SIG-M5 treated with dmso at 0.1 percent for 504 hours (cell line): ENCODE measurements around the gene DCAF11.

ENCODE experiments used
- DNase-seq: peaks from one replicate; lab custom pipeline; 2025; ENCODE audit not compliant: unreplicated experiment; lab: John Stamatoyannopoulos, UW

DCAF11 gene

DNA sequence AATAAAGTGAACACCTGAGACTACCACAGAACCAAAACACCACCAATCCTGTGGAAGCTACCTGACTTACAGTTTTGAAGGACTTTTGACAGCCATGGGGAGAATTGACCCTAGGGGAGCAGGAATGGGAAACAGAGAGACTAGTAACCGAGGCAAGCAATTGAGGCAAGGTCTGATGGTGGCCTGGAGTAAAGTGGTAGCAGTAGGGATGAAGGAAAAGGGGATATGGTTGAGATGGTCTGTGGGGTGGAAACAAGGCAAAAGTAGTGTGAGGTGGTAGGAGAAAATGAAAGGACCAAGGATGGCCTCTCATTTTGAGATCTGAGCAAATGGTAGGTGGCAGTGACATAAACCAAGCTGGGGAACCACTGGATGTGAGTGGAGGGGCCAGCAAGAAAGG is 42.3 kb downstream of the DCAF11 start:
- DNase-seq, result no peak

DNA sequence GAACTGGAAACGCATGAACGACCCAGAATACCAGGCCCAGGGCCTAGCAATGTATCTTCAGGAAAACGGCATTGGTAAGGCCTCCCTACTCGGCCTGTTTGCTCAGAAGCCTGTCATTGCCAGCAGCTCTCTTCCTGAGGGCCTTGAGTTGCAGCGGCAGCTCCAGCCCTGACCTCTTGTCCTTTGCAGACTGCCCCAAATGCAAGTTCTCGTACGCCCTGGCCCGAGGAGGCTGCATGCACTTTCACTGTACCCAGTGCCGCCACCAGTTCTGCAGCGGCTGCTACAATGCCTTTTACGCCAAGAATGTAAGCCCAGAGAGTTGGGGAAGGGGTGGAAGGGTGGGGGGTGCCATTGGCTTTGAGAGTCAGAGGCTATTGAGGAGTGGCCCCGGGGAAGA is 42.8 kb downstream of the DCAF11 start:
- no peak for DNase-seq

DNA sequence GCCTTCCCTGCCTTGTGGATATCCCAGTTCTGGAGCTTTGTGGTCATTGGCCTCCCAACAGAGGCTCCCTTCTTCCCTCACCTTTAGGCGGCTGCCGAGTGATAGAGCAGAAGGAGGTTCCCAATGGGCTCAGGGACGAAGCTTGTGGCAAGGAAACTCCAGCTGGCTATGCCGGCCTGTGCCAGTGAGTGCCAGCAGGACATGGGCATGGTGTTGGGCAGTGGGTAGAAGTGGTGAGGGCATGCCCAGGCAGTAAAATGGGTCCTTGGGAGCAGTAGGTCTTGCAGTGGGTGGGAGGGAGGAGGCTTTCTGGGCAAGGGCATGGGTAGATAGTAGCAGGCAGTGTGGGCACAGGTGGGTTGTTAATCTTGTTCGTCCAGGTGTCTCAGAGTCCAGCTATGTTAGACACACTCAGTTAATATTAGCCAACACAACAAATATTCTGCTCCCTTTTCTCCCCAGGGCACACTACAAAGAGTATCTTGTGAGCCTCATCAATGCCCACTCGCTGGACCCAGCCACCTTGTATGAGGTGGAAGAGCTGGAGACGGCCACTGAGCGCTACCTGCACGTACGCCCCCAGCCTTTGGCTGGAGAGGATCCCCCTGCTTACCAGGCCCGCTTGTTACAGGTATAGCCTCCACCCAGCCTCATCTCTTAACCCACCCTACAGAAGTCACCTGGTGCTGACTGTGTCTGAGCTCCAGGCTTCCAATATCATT is 45.4 kb downstream of the DCAF11 start:
- DNase-seq, result no peak

DNA sequence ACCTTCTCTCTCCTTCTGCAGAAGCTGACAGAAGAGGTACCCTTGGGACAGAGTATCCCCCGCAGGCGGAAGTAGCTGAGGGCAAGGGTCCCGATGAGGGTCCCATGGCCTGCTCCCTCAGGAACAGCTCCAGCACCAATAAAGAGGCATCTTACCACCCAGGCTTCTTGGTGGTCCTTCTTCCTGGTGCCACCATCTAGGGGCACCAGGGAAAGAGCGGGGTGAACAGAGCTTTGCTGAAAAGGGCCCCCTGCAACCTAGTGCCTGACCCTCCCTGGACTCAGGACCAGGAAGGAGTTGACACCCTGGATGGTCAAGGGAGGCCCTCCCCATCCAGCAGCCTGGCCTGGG is 45.9 kb downstream of the DCAF11 start:
- DNase-seq, result no peak

- peak; percentile 97 for DNase-seq
Observed at GRCh38 chr14:24160850-24161804, 46.5 kb downstream of the DCAF11 start, which contains the start of gene IRF9. Gene IRF9 (plus strand): TSS chr14:24161265. CDS start chr14:24162145, 880 bp downstream.

DNA sequence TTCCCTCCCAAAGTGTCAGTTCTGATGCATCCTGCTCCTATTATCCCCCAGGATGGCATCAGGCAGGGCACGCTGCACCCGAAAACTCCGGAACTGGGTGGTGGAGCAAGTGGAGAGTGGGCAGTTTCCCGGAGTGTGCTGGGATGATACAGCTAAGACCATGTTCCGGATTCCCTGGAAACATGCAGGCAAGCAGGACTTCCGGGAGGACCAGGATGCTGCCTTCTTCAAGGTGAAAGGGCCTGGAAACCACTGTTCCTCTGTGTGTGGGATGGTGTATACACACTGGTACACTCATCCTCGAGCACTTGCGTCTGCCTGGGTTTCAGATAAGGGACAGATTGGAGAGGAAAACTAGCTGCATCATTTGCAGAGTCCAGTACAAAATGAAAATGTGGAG is 47.5 kb downstream of the DCAF11 start:
- DNase-seq, result no peak

- no peak for DNase-seq
Observed at GRCh38 chr14:24164518-24164991, 50.0 kb downstream of the DCAF11 start.

DNA sequence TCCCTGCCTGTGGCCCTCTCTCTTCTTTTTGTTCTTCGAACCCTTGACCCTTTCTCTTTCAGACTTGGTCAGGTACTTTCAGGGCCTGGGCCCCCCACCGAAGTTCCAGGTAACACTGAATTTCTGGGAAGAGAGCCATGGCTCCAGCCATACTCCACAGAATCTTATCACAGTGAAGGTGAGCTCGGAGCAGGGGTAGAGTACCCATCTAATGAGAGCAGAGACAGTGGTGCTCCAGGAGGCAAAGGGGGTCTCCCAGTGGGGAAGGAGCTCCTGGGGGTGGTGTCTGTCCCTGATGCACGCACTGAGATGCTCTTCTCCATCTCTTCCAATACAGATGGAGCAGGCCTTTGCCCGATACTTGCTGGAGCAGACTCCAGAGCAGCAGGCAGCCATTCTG is 51.2 kb downstream of the DCAF11 start:
- no peak for DNase-seq

- no peak for DNase-seq
Observed at GRCh38 chr14:24167469-24168114, 53.0 kb downstream of the DCAF11 start.

GRCh38 chr14:24171422-24172260 is 57.1 kb downstream of the DCAF11 start, which contains the start of gene REC8:
Gene REC8 (plus strand): TSS chr14:24172080. CDS start chr14:24172553, 473 bp downstream.
- no peak for DNase-seq

- DNase-seq, result no peak
Observed at GRCh38 chr14:24172261-24172860, 57.8 kb downstream of the DCAF11 start.

GRCh38 chr14:24172871-24173281 is 58.3 kb downstream of the DCAF11 start:
- DNase-seq, result no peak
